WI38 (cell line): ENCODE measurements around the gene EIF5A.

Experiments
- H3K4me3 ChIP-seq: 2 replicates; pipeline ENCODE4 v1.5.1; 2011; ENCODE audit warnings: low read depth, mild to moderate bottlenecking, control low read depth, low read length
- TF ChIP-seq, protein P1 (sequence below): IDR thresholded peaks from 2 replicates; pipeline ENCODE4 v1.5.1; 2012; ENCODE audit warnings: low read depth, mild to moderate bottlenecking, control low read depth, low read length

The EIF5A gene

DNA sequence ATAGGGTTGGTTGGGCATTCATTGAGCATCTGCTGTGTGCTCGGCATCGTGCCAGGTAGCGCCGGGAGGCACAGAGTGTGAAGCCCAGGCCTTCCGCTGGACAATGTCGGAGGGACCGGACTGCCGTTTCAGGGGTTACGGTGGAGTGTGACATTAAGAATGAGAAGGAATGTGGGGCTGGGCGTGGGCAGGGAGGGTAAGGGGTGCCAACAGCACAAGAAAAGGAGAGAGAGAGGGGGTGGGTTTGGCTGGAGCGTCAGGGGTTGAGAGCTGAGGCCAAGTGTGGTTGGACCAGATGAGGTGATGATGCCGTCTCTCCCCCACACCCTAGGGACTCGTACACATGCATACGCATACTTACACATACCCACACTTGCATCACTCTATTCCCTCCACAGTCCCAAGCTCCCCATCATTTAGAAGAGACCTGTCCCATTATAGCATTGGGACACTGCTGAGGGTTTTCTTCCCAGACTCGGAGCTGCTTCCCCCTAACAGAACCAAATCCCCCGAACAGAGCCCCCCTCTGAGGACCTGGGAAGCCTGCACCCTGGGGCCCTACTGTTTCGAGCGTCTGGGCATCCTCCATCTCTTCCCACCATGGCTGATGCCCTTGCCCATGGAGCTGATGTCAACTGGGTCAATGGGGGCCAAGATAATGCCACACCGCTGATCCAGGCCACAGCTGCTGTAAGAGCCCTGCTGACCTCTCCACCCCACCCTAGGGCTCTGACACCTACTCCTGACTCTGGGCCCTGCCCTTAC lies 41.2 kb downstream of the EIF5A start:
- no peak overlapping the region for H3K4me3 ChIP-seq
- TF ChIP-seq, protein P1, sequence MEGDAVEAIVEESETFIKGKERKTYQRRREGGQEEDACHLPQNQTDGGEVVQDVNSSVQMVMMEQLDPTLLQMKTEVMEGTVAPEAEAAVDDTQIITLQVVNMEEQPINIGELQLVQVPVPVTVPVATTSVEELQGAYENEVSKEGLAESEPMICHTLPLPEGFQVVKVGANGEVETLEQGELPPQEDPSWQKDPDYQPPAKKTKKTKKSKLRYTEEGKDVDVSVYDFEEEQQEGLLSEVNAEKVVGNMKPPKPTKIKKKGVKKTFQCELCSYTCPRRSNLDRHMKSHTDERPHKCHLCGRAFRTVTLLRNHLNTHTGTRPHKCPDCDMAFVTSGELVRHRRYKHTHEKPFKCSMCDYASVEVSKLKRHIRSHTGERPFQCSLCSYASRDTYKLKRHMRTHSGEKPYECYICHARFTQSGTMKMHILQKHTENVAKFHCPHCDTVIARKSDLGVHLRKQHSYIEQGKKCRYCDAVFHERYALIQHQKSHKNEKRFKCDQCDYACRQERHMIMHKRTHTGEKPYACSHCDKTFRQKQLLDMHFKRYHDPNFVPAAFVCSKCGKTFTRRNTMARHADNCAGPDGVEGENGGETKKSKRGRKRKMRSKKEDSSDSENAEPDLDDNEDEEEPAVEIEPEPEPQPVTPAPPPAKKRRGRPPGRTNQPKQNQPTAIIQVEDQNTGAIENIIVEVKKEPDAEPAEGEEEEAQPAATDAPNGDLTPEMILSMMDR = no peak

DNA sequence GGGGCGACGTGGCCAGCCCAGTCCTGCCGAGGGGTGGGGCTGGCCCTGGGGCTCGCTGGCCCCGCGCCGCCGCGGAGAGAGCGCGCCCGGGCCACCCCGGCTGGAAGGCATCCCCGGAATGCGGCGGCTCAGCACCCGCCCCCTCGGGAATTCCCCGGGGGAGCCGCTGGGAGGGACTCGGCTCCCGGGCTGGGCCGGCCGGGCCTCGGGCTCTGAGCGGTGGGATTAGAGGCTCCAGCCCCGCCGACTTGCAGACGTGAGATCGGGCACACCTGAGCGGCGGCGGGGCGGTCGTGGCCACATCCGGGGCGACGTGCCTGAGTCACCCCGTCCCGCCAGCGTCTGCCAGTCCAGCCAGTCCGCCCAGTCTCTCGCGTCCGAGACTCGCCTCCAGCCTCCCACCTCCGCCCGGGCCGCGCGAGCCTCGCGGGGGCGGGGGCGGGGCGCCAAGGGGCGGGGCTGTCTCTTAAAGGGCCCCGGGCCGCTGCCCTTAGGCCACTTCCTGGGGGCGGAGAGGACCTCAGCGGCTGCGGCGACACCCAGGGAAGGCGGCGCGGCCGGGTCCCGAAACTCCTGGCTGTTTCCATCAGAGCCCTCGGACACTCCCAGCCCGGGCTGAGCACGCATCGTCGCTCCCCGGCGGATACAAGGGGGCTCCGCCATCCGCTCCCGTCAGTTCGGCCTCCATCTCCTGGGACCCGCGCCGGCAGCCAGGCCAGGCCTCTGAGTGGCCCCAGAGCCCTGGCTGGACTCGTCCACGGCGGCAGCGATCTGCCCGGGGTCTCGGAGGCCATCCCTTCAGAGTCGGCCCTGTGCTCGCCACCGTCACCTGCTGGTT lies 44.5 kb downstream of the EIF5A start, which contains the start of gene KCTD11:
Gene KCTD11, plus strand, starts transcription at position 498 of the 838 bp plus-strand sequence.
- TF ChIP-seq, protein P1 = no peak; the same call in 1 of the 2 replicates
- H3K4me3 ChIP-seq = peak within 1 kb of the TSS; percentile 91

DNA sequence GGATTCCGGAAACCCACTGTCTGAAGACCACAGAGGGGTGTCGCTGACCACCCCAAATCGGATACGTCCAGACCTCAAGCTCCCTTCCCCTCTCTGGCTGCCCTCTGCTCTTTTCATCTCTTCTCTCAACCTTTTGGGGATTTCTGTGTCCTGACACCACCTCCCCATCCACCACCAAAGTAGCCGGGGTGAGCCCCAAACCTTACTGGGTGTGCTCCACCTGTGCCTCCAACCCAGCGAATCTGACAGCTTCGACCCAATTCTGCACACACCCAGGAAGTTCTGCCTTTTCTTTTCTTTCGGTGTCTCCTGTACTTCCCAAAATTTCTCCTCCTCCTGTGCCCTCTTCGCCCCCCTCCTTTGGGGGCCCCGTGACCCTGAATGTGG lies 45.1 kb downstream of the EIF5A start:
- TF ChIP-seq, protein P1 = peak; percentile 37; the same call in 1 of the 2 replicates
- peak overlapping the region; percentile 91 for H3K4me3 ChIP-seq

DNA sequence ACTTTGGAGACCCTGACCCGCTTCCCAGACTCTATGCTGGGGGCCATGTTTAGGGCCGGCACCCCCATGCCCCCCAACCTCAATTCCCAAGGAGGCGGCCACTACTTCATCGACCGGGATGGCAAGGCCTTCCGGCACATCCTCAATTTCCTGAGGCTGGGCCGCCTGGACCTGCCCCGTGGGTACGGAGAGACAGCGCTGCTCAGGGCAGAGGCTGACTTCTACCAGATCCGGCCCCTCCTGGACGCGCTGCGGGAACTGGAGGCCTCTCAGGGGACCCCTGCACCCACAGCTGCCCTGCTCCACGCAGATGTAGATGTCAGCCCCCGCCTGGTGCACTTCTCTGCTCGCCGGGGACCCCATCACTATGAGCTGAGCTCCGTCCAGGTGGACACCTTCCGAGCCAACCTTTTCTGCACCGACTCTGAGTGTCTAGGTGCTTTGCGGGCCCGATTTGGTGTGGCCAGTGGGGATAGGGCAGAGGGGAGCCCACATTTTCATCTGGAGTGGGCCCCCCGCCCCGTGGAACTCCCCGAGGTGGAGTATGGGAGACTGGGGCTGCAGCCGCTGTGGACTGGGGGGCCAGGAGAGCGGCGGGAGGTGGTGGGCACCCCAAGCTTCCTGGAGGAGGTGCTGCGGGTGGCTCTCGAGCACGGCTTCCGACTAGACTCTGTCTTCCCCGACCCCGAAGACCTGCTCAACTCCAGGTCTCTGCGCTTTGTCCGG lies 45.6 kb downstream of the EIF5A start:
- TF ChIP-seq, protein P1 = no peak
- H3K4me3 ChIP-seq = peak overlapping the region; percentile 91

DNA sequence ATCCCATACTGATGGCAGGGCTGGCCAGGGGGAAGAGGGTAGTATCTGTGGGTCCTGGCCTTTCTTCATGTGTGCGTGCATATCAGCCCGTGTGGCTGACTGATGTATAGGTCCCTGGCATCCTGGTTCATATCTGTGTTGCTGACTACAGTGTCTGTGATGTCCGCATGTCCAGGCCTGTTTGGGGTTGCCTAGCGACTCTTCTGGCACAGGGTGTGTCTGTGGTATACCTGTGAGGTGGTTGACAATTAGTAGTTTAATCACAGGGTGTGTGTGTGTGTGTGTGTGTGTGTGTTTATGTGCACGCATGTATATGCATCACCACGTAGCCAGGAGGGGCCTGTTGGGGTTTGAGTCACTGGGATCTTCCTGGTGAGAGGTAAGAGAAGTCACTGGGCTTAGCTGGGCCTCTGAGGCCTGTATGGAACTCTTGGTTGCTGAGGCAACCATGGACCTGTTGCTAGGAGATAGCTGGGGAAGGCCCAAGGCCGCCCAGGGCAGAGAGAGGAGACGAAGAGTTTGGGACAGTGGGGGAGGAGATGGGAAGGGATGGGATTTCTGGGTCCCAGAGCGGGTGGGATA lies 46.9 kb downstream of the EIF5A start:
- TF ChIP-seq, protein P1 = no peak
- H3K4me3 ChIP-seq = no peak overlapping the region

DNA sequence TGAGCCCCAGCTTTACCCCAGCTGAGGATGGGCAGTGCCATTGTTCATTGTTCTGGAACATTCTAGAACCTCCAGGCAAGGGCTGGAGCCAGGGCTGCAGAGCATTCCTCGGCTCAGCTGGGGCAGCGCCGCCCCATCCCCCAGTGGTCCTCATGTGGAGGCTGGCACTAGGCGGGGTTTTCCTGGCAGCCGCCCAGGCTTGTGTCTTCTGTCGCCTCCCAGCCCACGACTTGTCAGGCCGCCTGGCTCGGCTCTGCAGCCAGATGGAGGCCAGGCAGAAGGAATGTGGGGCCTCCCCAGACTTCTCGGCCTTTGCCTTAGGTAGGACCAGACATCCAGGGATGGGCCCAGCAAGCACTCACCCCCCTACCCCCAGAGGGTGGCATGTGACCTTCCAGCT lies 47.6 kb downstream of the EIF5A start, which contains the start of gene TMEM95:
Gene TMEM95, plus strand, starts transcription at position 104 of the 400 bp plus-strand sequence. Its CDS starts 49 bp downstream, at position 153.
- TF ChIP-seq, protein P1 = no peak
- 0 out of 2 replicates have a peak within 1 kb of the TSS, but pooled peaks have one; percentile 2 for H3K4me3 ChIP-seq
